Measurements from ENCODE around the gene PTPRG.

DNA sequence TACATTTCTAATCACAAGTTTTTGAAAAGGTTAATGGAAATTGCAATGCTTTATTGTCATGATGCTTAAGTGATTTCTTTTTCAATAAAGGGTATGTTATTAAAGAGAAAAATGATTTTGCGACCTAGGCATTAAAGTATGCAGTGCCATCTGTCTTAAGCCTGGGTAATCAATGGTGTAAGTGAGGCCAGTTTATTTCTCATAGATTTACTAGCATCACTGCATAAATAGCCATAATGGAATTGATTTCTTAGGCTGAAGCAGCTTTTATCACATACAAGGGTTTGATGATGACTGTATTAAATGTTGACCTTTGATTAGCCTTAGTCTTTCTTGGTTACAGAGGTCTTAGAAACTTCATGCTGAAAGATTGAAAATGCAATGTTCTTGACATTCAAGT is 464.5 kb downstream of the PTPRG start:
- TF ChIP-seq EZH2 (IDR thresholded peaks at IDR 0.05; ENCODE audit: insufficient read depth, poor library complexity, severe bottlenecking) (no peak), EZH2phosphoT487 (IDR thresholded peaks at IDR 0.05; ENCODE audit: insufficient read depth, low read depth) (no peak)

Measured in GM23248 (cell line).